NCI-H460 (cell line): Measurements from ENCODE around the gene ACSL1. TPM values are rescaled to one million over a fixed set of nuclear protein-coding genes. Genes with fewer than 3 reads are reported as not detected.

Experiments
- DNase-seq: peaks from one replicate; pipeline ENCODE4 v3.0.0-alpha.2; 2016; ENCODE audit warnings: low read depth; ENCODE audit errors: extremely low read depth
- small RNA-seq, 2 experiments: library from RNA; depleted of rRNA; stranded (forward); fragments of <200 nt; gene quantifications; one replicate each; pipeline ENCODE3, GENCODE V24; 2014
- total RNA-seq: library from RNA; depleted of rRNA; stranded (reverse); fragments of >200 nt; shearing (Covaris generic); gene quantifications from 2 replicates; pipeline ENCODE4 v1.2.3, GENCODE V29; 2014; rRNA removed

ACSL1 gene
- total RNA-seq, 1 experiment from 2014 or later = 28.9 TPM

- no peak for DNase-seq
Observed at GRCh38 chr4:184732126-184732525, 93.6 kb downstream of the ACSL1 start.

- DNase-seq = no peak
Observed at GRCh38 chr4:184731056-184731455, 94.7 kb downstream of the ACSL1 start.

GRCh38 chr4:184729946-184730345 is 95.8 kb downstream of the ACSL1 start:
- DNase-seq = no peak

GRCh38 chr4:184728858-184729257 is 96.9 kb downstream of the ACSL1 start:
- DNase-seq = no peak

- DNase-seq = no peak
Observed at GRCh38 chr4:184727430-184727829, 98.3 kb downstream of the ACSL1 start.

- no peak for DNase-seq
Observed at GRCh38 chr4:184722798-184723197, 103.0 kb downstream of the ACSL1 start.

- no peak for DNase-seq
Observed at GRCh38 chr4:184721254-184721653, 104.5 kb downstream of the ACSL1 start.

GRCh38 chr4:184719407-184719806 is 106.4 kb downstream of the ACSL1 start:
- no peak for DNase-seq

GRCh38 chr4:184715526-184715925 is 110.2 kb downstream of the ACSL1 start:
- no peak for DNase-seq

GRCh38 chr4:184713887-184714286 is 111.9 kb downstream of the ACSL1 start:
- no peak for DNase-seq

- DNase-seq = no peak
Observed at GRCh38 chr4:184712322-184712721, 113.4 kb downstream of the ACSL1 start.

GRCh38 chr4:184706453-184706852 is 119.3 kb downstream of the ACSL1 start:
- no peak for DNase-seq

GRCh38 chr4:184705692-184706091 is 120.1 kb downstream of the ACSL1 start:
- no peak for DNase-seq

Small RNAs within 50 kb of the gene (small RNA-seq; reads per million reads assigned to genes)
- gene MIR3945 = 0 reads per million in 2 experiments

Other genes with a start within 250 kb of the ACSL1 start
- 62.2 and 63.6 TPM in 2 replicates for gene CASP3, start 176.5 kb downstream of the ACSL1 start, total RNA-seq
- gene PRIMPOL, start 176.2 kb downstream of the ACSL1 start, total RNA-seq = 12.8 and 20.6 TPM in 2 replicates
- 33.9 and 36.9 TPM in 2 replicates for gene CENPU, start 91.9 kb downstream of the ACSL1 start, total RNA-seq
- not detected in 2 replicates for gene HELT, start 192.5 kb upstream of the ACSL1 start, total RNA-seq